Measurements from ENCODE around the gene DGKE.
A peak's percentile ranks its signal among the peaks of the same experiment; 100 is the strongest.

The DGKE gene

DNA sequence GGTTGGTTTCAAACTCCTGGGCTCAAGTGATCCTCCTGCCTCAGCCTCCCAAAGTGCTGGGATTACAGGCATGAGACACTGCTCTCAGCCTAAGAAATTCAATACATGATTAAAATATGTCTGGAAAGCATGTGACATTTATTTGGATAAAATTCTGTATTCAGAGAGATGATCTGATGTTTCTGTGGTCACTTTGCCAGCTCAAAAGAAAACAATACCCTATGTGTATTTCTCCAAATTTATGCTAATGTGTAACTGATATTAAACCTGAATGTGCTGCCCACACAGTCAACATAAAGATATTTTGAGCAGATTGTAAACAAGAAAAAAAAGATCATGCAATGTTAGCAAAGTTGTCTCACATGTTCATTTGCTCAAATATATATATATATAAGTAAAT is 16.9 kb upstream of the DGKE start:
- no peak for DNase-seq

DNA sequence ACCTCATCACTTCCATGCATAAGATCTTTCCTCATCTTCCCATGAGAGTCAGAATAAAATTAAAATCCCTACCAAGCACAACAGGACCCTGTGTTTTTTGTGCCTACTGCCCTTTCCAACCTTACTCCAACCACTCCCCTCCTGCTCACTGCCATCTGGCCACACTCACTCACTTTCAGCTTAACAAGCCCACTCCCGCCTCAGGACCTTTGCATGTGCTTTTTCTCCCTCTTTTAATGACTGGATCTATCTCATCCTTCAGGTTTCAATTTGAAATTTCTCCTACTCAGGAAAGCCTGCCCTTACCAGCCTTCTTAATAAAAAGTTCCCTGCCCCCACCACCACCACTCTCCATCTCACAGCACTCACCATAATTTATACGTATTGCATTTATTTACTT is 14.9 kb upstream of the DGKE start:
- DNase-seq: no peak

DNA sequence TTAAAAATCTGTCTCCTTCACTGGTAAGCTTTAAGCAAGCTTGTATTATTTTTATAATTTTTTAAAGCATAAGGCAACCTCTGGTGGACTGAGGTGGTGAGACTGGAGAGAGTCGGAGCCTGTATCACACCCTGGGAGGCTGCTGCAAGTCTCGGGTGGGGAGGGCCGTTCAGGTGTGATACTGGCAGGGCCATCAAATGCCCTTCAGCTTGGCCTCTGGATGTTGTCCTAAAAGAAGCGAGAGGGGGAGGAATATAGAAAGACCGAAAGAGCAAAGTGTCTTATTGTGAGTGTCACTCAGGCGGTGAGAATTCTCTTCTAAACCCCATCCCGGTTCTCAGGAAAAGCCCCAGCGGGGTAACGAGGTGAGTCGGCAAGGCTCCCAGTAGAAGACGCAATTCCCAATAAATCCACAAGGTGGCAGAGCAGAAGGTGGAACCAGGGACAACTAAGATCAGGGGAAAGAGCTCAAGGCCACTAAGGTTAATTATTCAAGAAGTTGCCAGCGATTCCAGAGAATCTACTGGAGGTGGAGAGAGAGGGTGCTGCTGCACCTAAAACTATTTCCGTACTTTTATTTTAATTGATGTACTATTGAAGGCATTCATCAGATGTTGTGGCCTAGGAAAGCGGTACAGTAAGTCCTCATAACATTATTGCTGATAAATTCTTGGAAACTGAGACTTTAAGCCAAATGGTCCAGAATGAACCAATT is 14.4 kb upstream of the DGKE start:
- peak; percentile 76 for DNase-seq

DNA sequence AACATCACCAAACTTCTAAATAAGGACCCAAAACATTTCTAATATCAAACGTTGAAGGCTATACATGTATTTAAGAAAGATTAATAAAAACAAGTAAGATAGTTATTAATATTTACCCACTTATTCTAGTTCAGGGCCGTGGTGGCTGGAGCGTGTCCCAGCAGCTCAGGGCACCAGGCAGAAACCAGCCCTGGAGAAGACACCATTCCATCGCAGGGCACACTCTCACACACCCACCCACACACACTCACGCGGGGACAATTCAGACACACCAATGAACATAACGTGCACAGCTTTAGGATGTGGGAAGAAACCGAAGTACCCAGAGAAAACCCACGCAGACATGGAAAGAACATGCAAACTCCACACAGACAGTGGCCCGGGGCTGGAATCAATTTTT is 13.7 kb upstream of the DGKE start:
- no peak for DNase-seq

DNA sequence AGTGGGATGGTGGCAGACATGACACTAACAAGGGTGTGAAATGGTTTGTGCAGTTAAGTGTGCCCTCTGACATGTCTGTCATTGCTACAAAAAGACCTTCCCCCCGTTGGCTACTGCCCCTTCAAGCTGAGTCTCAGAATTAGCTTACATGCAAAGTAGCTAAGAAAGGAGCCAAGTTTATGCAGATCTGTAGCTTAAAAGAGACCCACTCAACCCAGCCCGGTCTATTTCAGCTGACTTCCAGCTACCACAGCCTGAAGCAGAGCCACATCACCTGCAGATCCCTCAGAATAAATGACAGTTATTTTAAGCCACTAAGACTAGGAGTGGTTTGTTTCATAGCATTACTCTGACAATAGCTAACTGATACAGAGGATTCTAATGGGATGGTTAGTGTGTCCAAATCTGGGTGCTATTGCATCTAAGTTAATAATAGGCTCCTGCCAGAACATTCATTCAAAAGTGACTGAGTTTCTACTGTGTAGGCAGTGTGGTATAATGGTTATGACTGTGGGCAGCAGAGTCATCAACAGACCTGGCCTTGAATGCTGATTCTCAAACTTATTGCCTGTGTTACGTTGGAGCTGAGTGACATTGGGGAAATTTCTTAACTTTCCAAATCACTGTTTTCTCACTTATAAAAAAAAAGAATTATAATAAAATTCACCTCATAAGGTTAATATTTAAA is 12.0 kb upstream of the DGKE start:
- DNase-seq: no peak

DNA sequence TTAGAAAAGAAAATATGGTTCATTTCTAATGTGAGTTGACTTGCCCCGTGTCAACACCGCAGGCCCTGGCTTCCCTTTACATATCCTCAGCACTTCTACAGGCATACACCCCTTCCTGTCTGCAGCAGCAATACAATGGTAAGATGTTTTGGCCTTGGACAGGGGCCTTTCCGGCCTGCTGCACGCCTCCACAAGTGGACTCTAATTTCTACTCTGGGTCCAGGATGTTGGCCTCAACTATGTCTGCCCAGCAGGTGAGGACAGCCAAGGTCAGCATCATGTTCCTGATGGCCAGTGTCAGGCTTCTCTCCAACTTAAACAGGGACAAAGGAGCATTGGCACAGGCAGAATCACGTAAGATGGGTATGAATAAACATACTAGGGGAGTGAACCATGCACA is 11.2 kb upstream of the DGKE start:
- no peak for DNase-seq

DNA sequence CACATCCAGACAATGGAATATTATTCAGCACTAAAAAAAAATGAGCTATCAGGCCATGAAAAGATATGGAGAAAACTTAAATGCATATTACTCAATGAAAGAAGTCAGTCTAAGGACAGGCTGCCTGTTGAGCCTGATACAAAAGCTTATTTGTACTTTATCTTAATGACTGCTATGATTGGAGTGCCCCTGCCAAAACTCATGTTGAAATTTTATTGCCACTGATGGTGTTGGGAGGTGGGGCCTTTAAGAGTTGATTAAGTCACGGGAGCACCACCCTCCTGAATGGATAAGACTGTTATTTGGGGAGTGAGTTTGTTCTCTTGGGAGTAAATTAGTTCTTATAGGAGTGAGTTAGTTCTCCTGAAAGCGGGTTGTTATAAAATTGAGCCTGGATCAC is 10.1 kb upstream of the DGKE start:
- no peak for DNase-seq

DNA sequence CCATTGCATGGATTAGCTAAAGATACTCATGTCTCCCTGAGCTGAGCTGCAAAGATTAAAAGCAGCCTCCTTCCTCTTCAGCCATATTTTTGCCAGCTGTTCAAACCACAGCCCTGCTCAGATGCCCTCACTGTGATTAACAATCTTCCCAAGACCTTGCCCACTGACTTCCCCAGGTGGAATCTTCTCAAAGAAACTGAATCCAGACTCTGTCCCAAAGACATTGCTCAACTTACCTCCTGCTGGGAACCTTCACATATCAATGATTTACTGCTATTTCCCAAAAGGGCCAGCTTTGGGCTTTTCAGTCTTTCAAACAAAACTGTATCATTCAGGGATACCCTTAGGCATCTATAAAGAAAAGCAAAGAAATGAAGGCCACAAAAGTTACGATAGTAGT is 9.4 kb upstream of the DGKE start:
- DNase-seq: no peak

DNA sequence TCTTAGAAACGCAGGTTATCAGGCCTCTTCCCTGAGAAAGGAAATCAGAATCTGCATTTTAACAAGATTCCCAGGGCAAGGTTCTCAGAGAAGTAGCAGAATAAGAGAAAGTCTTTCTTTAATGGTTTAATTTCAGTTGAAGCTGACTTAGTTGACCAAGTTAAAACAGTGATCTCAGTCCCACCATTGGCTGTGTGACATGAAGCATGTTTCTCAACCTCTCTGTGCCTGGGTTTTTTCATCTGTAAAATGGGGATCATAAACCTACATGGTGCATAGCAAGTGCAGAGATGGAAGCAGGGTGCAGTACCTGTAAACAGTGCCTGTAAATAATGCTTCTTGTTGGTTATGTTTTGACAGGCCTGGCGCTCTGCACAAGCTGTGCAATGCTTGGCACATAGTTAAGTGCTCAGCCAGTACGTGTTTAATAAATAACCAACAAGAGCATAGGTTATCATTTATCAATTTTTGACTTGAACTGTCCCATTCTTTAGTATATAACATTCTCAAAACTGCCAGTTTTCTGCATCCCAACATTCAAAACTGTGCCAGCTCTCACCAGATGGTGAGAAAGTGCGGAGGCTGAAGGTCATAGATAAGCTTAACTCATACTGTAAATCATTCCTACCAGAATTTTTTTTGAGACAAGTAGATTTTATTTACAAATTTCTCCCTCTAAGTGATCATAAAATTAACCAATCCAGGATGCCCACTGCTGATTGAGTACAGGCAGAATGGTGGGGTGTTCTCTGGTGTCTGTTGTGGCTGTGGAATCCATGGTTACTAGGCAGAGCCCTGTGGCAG is 7.1 kb upstream of the DGKE start:
- no peak for DNase-seq

DNA sequence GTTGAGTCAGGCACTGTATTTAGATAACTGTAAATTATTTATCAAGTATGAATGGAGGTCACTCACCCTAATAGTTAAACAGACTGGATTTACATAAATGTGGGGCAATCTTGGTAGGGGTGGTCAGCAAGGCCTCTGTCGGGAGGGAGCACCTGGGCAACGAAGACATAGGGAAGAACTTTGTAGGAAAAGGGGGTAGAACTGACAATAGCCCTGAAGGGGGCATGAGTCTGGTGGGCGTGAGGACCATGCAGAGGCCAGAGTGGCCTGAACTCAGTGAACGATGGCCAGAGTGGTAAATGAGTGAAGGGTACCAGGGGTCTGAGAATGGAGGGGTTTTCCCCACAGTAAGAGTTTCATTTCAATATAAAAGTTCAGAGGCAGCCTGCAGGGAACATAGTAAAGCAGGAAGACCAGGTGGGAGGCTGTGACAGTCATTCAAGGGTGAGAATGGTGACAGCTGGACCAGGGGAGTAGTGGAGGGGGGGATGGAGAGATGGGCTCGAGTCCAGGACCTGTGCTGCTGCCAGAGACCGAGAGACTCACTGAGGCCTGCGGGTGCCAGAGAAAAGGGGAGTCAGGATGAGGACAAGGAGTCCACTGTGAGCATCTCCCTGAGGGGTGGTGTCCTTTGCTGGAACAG is 3.1 kb upstream of the DGKE start:
- no peak for DNase-seq

DNA sequence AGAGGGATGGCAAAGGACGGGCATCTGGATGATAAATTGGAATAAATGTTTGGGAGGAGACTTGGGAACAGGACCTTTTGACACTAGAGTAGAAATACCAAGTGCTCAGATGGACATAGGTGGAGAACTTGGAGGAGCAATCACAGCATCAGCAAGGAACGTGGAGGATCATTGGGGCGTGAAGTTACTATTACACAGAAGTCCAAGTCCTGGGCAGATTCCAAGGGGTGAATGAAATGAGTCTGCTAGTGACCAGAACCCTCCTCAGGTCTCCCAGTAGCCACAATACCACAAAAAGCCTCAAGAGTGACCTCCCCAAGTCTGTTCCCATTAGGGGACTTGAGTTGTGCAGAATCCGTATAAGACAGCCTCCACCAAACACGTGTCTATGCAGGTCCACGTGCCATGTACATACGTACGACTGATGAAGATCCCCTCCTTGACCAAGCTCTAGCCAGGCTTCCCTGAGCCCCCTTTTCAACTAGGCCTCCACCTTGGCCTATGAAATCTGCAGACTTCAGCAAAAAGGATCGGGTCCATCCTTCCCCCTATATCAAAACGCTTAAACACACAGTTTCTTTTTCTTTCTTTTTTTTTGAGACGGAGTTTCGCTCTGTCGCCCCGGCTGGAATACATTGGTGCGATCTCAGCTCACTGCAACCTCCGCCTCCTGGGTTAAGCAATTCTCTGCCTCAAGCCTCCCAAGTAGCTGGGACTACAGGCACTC is 2.4 kb upstream of the DGKE start:
- DNase-seq: no peak

DNA sequence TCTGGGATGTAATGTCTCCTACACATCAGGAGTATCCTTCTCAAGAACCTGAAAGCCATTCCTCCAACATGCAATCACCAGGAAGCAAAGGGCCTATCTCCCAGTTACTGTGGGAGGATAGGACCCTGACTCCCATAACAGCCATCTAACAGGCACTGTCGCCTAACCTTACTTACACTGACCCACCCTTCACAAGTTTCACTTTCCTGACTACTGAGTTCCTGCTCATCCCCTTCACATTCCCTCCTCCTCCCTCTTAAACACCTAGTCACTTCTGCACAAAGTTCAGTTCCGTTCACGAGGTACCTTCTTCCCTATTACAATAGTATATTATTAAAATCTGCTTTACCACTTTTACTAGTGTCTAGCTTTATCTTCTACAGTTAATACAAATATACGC is 1.5 kb upstream of the DGKE start:
- no peak for DNase-seq

DNA sequence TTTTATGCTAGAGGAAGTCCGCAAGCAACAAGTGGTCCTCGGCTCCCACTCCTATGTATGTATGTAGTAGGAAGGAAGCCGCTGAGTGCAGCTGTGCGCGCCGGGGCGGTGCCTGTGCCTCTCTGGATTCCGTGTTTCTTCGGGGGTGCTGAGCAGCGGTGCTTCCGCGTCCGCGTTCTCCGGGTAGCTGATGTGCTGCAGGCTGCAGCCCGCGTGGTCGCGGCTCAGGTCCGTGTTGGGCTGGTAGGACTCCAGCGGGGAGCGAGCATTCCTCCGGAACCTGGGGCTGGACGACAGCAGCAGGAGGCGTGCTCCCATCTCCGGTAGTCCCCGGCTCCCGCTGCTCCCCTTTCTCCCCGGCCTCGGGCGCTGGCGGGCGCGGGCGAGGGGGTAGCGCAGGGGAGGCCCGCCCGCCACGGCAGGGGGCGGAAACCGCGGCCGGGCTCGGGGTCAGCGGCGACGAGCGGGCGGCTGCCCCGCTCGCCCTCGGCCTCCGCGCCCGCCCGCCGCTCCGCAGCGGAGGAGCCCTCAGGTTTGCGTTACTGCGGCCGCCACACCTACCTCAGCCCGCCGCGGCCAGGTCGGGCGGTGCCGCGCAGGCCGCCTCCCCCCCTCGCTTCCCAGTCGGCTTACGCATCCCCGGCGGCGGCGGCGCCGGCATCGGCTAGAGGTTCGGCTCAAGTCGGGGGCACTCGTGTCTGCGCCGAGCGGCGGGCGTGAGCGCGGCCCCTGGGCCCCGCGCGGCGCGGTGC is 718 bp upstream of the DGKE start:
- DNase-seq: peak; percentile 54

DNA sequence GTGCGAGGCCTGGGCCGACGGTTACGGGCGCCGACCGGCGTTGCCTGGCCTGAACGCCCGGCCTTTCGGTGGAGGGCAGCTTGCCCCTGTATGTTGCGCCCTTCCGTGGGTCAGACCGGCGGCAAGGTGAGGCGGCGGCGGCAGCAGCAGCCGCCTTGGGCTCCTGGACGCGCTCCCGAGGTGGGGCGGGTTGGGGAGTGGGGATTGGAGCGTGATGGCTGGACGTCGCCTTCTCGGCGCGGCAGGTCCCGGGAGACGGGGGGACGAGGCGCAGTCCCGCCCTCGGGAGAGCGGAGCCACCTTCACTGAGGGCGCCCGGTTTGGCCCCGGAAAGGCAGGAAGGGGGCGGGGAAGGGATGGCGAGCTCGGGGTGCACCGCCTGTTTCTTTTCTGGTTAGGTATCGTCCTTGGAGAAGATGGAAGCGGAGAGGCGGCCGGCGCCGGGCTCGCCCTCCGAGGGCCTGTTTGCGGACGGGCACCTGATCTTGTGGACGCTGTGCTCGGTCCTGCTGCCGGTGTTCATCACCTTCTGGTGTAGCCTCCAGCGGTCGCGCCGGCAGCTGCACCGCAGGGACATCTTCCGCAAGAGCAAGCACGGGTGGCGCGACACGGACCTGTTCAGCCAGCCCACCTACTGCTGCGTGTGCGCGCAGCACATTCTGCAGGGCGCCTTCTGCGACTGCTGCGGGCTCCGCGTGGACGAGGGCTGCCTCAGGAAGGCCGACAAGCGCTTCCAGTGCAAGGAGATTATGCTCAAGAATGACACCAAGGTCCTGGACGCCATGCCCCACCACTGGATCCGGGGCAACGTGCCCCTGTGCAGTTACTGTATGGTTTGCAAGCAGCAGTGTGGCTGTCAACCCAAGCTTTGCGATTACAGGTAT is 671 bp downstream of the DGKE start:
- peak; percentile 71 for DNase-seq

DNA sequence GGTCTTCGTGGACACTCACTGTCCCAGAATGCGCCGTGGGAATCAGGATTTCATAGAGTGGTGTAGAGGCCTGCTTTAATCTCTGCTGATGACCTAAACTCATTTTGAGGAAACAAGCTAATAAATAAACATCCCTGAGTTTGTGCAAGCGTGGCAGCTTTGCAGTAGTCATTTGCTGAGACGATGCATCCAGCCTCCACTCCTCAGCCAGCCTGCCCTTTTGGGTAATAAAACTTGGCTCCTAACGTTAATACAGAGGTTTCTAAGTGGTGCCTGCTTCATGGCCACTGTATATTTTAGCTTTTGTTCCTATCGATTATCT is 1.3 kb downstream of the DGKE start:
- DNase-seq: no peak

DNA sequence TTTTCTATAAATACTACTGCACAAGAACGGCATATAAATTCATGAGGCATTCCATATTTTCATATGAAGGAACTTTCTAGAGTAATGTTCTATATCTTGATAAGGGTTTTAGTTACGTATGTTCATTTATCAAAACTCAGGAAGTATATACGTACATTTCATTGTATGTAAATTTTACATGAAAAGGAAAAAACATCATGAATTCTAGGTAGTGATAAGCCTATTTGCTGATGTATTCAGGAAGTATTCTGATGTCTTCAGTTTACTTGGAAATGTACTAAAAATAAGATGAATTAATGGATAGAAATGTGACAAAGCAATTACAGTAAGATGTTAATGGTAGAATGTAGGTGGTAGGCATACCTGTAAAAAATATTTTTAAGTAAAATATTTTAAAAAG is 4.7 kb downstream of the DGKE start:
- DNase-seq: no peak

DNA sequence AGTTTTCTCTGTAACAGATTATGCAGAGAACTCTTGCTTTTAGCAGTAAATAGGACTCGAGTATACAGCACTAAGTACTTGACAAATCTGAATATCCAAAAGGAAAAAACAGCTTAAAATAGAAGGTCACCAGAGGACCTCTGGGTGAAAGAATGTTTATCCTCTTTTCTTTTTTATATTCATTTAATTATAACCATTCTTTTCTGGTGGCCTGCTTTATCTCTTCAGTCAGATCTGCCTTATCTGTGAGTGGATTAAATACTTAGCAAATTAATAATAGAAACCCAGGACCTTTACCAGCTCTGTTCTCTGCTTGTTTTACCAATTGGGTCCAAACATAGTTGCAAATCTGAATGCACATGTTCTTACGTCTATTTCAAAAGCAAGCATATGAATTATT is 8.6 kb downstream of the DGKE start:
- DNase-seq: no peak

DNA sequence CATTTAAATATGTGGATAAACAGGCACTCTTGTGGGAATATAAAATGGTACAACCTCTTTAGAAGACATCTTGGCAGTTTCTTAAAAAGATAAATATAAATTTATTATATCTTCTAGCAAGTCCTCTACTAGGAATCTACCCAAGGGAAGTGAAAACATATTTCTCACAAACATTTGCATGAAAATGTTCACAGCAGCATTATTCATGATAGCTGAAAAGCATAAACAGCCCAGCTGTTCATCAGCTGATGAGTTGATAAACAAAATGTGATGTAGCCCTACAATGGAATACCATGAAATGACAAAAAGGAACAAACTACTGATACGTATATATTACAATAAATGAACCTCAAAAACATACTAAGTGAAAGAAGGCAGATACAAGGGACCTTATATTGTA is 12.0 kb downstream of the DGKE start:
- DNase-seq: no peak

DNA sequence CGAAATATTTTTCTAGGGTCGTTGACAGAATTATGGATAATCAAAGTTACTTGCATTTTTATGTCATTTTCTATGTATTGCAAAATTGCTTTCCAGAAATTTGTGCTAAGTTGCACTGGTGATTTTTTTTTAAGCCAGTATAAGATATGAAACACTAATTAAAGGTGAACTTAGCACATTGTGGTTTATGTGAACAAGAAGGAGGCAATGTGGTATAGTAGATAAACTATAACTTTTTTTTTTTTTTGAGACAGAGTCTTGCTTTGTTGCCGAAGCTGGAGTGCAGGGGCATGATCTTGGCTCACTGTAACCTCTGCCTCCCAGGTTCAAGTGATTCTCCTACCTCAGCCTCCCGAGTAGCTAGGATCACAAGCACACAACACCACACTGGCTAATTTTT is 13.2 kb downstream of the DGKE start:
- no peak for DNase-seq

DNA sequence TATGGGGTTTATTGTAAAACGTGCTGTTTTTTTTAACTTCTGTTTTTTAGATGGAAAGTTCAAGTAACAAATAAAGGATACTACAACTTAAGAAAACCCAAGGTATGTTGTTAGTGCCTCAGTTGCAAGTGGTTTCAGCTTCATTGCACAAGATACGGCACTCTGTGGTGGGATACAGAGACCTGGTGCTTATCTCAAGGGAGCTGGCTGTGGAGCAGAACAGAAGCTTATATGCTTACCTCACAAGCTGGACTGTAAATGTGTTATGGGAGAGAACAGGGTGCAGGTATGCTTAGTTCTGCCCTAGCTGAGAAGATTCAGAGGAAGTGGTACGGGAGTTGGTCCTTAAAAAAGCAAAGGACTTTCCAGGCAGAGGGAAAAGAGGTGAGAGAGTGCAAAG is 15.2 kb downstream of the DGKE start:
- DNase-seq: no peak

DNA sequence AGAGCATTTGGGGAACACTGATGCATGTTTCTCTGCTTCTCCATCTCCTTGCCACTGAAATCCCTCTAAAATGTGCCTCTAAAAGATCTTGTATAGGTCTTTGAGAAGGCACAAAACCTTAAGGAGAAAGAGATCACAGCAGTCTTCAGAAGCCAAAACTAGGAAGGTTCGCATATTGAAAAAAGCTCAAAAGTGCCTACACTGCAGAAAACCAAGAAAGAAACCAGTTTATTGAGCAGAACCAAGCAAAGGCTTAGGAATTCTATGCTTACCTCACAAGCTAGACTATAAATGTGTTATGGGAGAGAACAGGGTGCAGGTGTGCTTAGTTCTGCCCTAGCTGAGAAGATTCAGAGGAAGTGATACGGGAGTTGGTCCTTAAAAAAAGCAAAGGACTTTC is 16.6 kb downstream of the DGKE start:
- no peak for DNase-seq

Data from NCI-H345 (cell line).